GM21619 (cell line): ENCODE measurements around the gene SOCS6.

Experiments used
- ATAC-seq: cut with Tn5 transposase; IDR thresholded peaks from one replicate; pipeline ENCODE4 v1.9.1; 2021; ENCODE audit not compliant: unreplicated experiment

Gene SOCS6

GRCh38 chr18:70289351-70290312 lies 787 bp downstream of the SOCS6 start:
- peak; percentile 45 for ATAC-seq

- ATAC-seq: no peak
Measured at GRCh38 chr18:70290482-70291294, 1.8 kb downstream of the SOCS6 start.

- no peak for ATAC-seq
Measured at GRCh38 chr18:70291295-70291574, 2.4 kb downstream of the SOCS6 start.

GRCh38 chr18:70292628-70293027 lies 3.8 kb downstream of the SOCS6 start:
- ATAC-seq: no peak

GRCh38 chr18:70293166-70293565 lies 4.3 kb downstream of the SOCS6 start:
- ATAC-seq: no peak

GRCh38 chr18:70294471-70295191 lies 5.8 kb downstream of the SOCS6 start:
- no peak for ATAC-seq

- ATAC-seq: no peak
Measured at GRCh38 chr18:70295192-70296188, 6.6 kb downstream of the SOCS6 start.

- no peak for ATAC-seq
Measured at GRCh38 chr18:70296289-70296688, 7.4 kb downstream of the SOCS6 start.

GRCh38 chr18:70296781-70297180 lies 7.9 kb downstream of the SOCS6 start:
- no peak for ATAC-seq

GRCh38 chr18:70299393-70299792 lies 10.5 kb downstream of the SOCS6 start:
- ATAC-seq: no peak

- ATAC-seq: no peak
Measured at GRCh38 chr18:70301667-70302066, 12.8 kb downstream of the SOCS6 start.

GRCh38 chr18:70308555-70309294 lies 19.9 kb downstream of the SOCS6 start:
- ATAC-seq: no peak

GRCh38 chr18:70310560-70311320 lies 21.9 kb downstream of the SOCS6 start:
- ATAC-seq: no peak

GRCh38 chr18:70311726-70312125 lies 22.9 kb downstream of the SOCS6 start:
- no peak for ATAC-seq

- ATAC-seq: no peak
Measured at GRCh38 chr18:70313640-70314039, 24.8 kb downstream of the SOCS6 start.

GRCh38 chr18:70314151-70314782 lies 25.4 kb downstream of the SOCS6 start:
- no peak for ATAC-seq

- ATAC-seq: no peak
Measured at GRCh38 chr18:70319187-70319586, 30.3 kb downstream of the SOCS6 start.

GRCh38 chr18:70321616-70322015 lies 32.8 kb downstream of the SOCS6 start:
- no peak for ATAC-seq
